Chondrocyte (in vitro differentiated cells): ENCODE results near the gene SLC7A1. TPM values are rescaled to one million over a fixed set of nuclear protein-coding genes. Genes with fewer than 3 reads are reported as not detected.

ENCODE experiments used
- DNase-seq: peaks from one replicate; pipeline ENCODE4 v3.0.0; 2021; ENCODE audit warnings: mixed read lengths, low spot score
- H3K27ac Mint-ChIP-seq: one replicate; pipeline ENCODE4 v1.8.0; 2021; ENCODE audit warnings: mild to moderate bottlenecking, moderate library complexity, mixed read lengths; ENCODE audit not compliant: unreplicated experiment
- H3K27me3 Mint-ChIP-seq: 2 replicates; pipeline ENCODE4 v1.8.0; 2021; ENCODE audit warnings: low read depth, mixed read lengths
- H3K36me3 Mint-ChIP-seq: 2 replicates; pipeline ENCODE4 v1.8.0; 2021; ENCODE audit warnings: low read depth, mixed read lengths
- H3K4me1 Mint-ChIP-seq: 2 replicates; pipeline ENCODE4 v1.8.0; 2021; ENCODE audit warnings: low read depth, mild to moderate bottlenecking, mixed read lengths
- H3K4me3 Mint-ChIP-seq: one replicate; pipeline ENCODE4 v1.8.0; 2021; ENCODE audit warnings: mild to moderate bottlenecking, moderate library complexity, mixed read lengths; ENCODE audit not compliant: unreplicated experiment
- H3K9me3 Mint-ChIP-seq: 2 replicates; pipeline ENCODE4 v1.8.0; 2021; ENCODE audit warnings: low read depth, mixed read lengths
- total RNA-seq: library from RNA; stranded (reverse); gene quantifications from 3 replicates; pipeline ENCODE4 v1.2.1, GENCODE V29; 2021
- TF ChIP-seq, protein P1 (sequence below): fragments of 200-600 bp; sonication (generic); IDR thresholded peaks from 2 replicates; pipeline ENCODE4 v1.5.0; 2021; ENCODE audit warnings: antibody characterized with exemption, mild to moderate bottlenecking, moderate library complexity

Gene SLC7A1
- total RNA-seq, 1 donor from 2014 or later, result 111 TPM

DNA sequence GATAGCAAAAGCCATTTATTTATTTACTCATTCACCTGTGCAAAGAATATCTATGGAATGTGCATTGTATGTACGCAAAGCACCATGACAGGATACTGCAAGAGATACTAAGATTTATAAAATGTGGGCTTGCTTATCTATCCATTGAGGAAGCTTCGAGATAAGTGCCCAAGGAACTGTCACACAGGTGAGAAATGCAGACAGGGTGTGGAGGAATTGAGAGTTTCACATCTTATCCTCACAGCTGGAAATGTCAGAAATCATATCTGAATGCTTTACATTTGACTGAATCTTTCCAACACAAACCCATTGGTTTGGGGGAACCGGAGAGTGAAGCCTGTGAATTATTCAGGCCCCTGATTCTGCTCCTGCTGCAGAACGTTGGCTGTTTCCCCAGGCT, 113.0 kb downstream of the SLC7A1 start:
- TF ChIP-seq, protein P1, sequence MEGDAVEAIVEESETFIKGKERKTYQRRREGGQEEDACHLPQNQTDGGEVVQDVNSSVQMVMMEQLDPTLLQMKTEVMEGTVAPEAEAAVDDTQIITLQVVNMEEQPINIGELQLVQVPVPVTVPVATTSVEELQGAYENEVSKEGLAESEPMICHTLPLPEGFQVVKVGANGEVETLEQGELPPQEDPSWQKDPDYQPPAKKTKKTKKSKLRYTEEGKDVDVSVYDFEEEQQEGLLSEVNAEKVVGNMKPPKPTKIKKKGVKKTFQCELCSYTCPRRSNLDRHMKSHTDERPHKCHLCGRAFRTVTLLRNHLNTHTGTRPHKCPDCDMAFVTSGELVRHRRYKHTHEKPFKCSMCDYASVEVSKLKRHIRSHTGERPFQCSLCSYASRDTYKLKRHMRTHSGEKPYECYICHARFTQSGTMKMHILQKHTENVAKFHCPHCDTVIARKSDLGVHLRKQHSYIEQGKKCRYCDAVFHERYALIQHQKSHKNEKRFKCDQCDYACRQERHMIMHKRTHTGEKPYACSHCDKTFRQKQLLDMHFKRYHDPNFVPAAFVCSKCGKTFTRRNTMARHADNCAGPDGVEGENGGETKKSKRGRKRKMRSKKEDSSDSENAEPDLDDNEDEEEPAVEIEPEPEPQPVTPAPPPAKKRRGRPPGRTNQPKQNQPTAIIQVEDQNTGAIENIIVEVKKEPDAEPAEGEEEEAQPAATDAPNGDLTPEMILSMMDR, result no peak
- no peaks in the 10 kb centered on the region for H3K9me3 Mint-ChIP-seq
- H3K36me3 Mint-ChIP-seq, result no peaks in the 10 kb centered on the region
- H3K4me1 Mint-ChIP-seq, result no peaks in the 10 kb centered on the region
- no peak for DNase-seq
- H3K27ac Mint-ChIP-seq, result no peak overlapping the region
- peaks cover 34% of the 10 kb centered on the region for H3K27me3 Mint-ChIP-seq
- no peak overlapping the region for H3K4me3 Mint-ChIP-seq

DNA sequence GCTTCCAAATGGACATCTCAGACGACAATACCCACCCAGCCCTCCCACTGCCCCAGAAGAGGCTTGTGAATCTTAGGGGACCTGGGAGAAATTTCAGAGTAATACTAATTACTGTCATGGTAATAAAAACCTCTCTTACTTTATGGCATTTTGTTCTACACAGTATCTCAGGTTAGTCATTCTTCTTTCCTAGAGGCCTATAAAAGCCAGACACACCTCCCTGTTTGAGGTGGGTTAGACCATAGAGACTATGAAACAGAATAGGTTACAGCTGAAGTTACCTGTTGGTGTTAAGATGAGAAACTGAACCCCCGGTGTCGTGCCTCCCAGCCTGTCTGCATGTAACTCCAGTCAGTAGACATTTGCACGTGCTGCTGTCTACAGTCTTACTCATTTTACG, 113.9 kb downstream of the SLC7A1 start:
- Mint-ChIP-seq H3K9me3 (no peaks in the 10 kb centered on the region), H3K4me1 (no peaks in the 10 kb centered on the region), H3K27ac (no peak overlapping the region), H3K4me3 (no peak overlapping the region), H3K36me3 (no peaks in the 10 kb centered on the region), H3K27me3 (peaks cover 34% of the 10 kb centered on the region)
- DNase-seq, result no peak
- TF ChIP-seq, protein P1, result no peak

DNA sequence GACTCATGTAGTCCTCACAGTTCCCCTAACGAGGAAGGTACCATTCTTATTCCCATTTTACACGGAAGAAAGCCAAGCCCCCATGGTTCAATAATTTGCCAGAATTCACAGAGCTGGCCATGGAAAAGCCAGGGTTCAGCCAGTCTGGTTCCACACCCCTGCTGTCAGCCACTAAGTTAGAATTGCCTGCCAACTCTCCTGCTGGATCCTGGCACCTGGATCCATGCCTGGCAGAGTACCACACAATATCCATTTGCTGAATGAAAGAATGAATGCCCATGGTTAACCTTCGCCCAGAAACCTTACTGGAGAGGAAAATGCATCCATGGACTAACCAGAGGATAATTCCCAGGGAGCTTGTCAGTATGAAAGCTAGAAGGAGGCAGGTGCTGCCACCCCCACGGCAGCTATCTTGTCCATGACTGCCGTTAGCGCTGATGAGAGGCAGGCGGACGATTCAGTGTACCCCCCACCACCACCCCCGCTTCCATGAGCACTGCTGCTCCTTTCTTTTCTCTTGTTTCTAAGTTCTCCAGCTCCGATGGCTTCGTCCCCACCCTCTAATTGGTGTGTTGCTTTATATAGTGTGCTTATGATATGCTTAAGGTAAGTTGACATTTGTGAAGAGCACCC, 114.5 kb downstream of the SLC7A1 start:
- TF ChIP-seq, protein P1, result no peak
- DNase-seq, result no peak
- no peak overlapping the region for H3K27ac Mint-ChIP-seq
- H3K9me3 Mint-ChIP-seq, result no peaks in the 10 kb centered on the region
- H3K4me3 Mint-ChIP-seq, result no peak overlapping the region
- no peaks in the 10 kb centered on the region for H3K4me1 Mint-ChIP-seq
- no peaks in the 10 kb centered on the region for H3K36me3 Mint-ChIP-seq
- peaks cover 31% of the 10 kb centered on the region for H3K27me3 Mint-ChIP-seq

DNA sequence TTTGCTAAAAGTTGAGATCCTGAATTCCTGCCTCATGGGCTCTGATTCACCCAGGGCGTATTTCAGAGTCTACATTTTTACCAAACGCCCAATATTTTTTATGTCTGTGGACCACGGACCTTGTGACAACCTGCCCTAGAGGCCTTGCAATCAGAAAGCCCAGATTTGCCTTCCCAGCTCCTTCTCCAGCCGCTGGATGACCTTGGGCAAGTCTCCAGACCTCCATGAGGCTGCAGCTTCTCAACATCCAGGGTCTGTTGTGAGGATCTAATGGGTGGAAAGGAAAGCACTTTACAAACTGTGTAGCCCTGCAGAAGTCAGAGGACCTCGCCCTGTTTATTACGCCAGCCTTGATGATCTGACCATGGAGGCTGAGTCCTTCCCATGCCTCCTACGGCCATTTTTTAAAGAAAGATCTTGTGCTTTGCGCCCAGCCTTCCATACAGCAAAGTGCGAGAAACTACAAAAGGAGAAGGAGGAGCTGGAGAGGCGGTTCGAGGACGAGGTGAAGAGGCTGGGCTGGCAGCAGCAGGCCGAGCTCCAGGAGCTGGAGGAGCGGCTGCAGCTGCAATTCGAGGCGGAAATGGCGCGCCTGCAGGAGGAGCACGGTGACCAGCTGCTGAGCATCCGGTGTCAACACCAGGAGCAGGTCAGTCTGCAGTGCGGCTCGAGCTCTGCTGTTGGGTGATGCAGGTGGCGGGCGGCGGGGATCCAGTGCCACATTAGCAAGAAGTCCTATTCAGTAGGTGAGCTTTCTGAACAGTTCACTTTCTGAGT, 115.6 kb downstream of the SLC7A1 start:
- DNase-seq, result no peak
- Mint-ChIP-seq H3K9me3 (no peaks in the 10 kb centered on the region), H3K27me3 (peaks cover 31% of the 10 kb centered on the region), H3K4me3 (no peak overlapping the region), H3K4me1 (no peaks in the 10 kb centered on the region), H3K27ac (no peak overlapping the region), H3K36me3 (no peaks in the 10 kb centered on the region)
- TF ChIP-seq, protein P1, result no peak

DNA sequence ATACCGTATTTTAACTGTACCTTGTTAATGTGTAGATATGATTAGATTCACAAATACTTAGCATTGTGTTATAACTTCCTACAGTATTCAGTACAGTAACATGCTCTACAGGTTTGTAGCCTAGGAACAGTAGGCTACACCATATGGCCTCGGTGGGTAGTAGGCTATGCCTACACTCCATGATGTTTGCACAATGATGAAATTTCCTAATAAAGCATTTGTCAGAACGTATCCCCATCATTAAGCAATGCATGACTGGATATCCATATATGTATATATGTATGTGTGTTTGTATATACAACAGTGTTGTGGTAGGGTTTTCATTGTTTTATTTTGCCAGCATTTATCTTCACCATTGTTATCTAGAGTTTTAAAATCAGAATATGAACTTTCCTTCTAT, 119.4 kb downstream of the SLC7A1 start:
- no peak overlapping the region for H3K4me3 Mint-ChIP-seq
- no peaks in the 10 kb centered on the region for H3K36me3 Mint-ChIP-seq
- no peaks in the 10 kb centered on the region for H3K9me3 Mint-ChIP-seq
- H3K4me1 Mint-ChIP-seq, result no peaks in the 10 kb centered on the region
- H3K27me3 Mint-ChIP-seq, result peaks cover 21% of the 10 kb centered on the region
- DNase-seq, result no peak
- TF ChIP-seq, protein P1, result no peak
- no peak overlapping the region for H3K27ac Mint-ChIP-seq
